ENCODE measurements around the gene CNIH3.
"Not testable (repeated sequence)": the region's sequence is repeated elsewhere in the genome, so short reads cannot be mapped to it uniquely, and the experiment has no call there.

- not testable (repeated sequence) for TF ChIP-seq CTCF (IDR thresholded peaks at IDR 0.05); POLR2A (IDR thresholded peaks at IDR 0.05); EP300 (IDR thresholded peaks at IDR 0.05; ENCODE audit: low read depth)
Observed at GRCh38 chr1:224686140-224686539, 70.0 kb downstream of the CNIH3 start.
